K562 (cell line): ENCODE measurements around the gene GGT6.

Experiments used
- CHD2 ChIP-seq: IDR thresholded peaks from 2 replicates; pipeline ENCODE4 v1.6.1; 2011; ENCODE audit warnings: low read depth, low read length
- CTCF ChIP-seq, 3 experiments: IDR thresholded peaks in 2 of 3; conservative IDR thresholded peaks in 1 of 3; 2 replicates each; pipeline ENCODE4 v1.5.1; 2011 to 2012; ENCODE audit warnings: low read length in 3 of 3, mild to moderate bottlenecking in 3 of 3, control low read depth in 2 of 3, improper control_type of control experiment in 1 of 3, inconsistent platforms in 1 of 3, low read depth in 1 of 3, mixed read lengths in 1 of 3, moderate library complexity in 1 of 3; ENCODE audit not compliant: insufficient read depth in 2 of 3
- MAFK ChIP-seq: IDR thresholded peaks from 2 replicates; pipeline ENCODE4 v1.6.1; 2011; ENCODE audit warnings: low read length, improper control_type of control experiment
- MCM3 ChIP-seq: fragments of 450-650 bp; IDR thresholded peaks from 2 replicates; pipeline ENCODE4 v1.6.1; 2016
- POLR2A ChIP-seq: fragments of 450-650 bp; conservative IDR thresholded peaks from 2 replicates; pipeline ENCODE4 v1.6.1; 2016
- ZNF644 ChIP-seq: fragments of 200-800 bp; sonication (Bioruptor generic); IDR thresholded peaks from 2 replicates; pipeline ENCODE4 v1.6.1; 2016; ENCODE audit warnings: low read depth, missing genetic modification characterization, missing compliant biosample characterization

DNA sequence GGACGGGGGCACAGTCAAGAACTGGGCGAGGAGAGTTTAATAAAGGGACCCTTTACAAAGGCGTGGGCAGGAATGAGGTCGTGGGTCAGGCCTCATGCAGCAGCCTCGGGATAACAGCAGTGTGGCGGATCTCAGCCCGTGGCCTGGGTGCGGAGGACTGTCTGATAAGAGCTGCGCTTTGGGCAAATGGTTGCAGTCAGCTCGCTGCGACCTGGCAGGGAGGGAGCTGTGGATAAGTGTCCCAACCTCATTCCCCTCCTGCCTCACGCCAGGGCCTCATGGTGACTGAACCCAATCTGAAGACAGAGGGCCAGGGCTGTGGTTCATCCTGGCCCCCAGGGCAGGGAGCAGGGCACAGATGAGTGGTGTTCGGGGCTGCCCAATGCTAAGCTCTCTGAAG lies 37.6 kb upstream of the GGT6 start:
- no peak for TF ChIP-seq CTCF (IDR thresholded peaks at IDR 0.05 in 2 of 3, conservative IDR thresholded peaks at IDR 0.05 in 1 of 3; ENCODE audit: insufficient read depth in 2 of 3, low read depth in 1 of 3, low read length in 3 of 3)
- TF ChIP-seq MAFK: no peak
- TF ChIP-seq POLR2A: no peak
- TF ChIP-seq ZNF644 (tag): no peak
- no peak for TF ChIP-seq CHD2
- TF ChIP-seq MCM3: no peak
